AG09309 (cell line): ENCODE measurements around the gene ASTN2.
"Not testable (repeated sequence)": the region's sequence is repeated elsewhere in the genome, so short reads cannot be mapped to it uniquely, and the experiment has no call there.

ENCODE experiments used
- DNase-seq: peaks from one replicate; pipeline ENCODE4 v3.0.0-alpha.2; 2010; ENCODE audit warnings: low read depth
- H3K4me3 ChIP-seq: 2 replicates; pipeline ENCODE4 v1.5.1; 2011; ENCODE audit warnings: mild to moderate bottlenecking, low read depth, low read length, moderate library complexity; ENCODE audit not compliant: control insufficient read depth
- TF ChIP-seq, protein P1 (sequence below): IDR thresholded peaks from 2 replicates; pipeline ENCODE4 v1.5.1; 2011; ENCODE audit warnings: mild to moderate bottlenecking, low read depth, low read length, inconsistent platforms; ENCODE audit not compliant: insufficient read depth, control insufficient read depth; ENCODE audit errors: missing control alignments

ASTN2 gene

DNA sequence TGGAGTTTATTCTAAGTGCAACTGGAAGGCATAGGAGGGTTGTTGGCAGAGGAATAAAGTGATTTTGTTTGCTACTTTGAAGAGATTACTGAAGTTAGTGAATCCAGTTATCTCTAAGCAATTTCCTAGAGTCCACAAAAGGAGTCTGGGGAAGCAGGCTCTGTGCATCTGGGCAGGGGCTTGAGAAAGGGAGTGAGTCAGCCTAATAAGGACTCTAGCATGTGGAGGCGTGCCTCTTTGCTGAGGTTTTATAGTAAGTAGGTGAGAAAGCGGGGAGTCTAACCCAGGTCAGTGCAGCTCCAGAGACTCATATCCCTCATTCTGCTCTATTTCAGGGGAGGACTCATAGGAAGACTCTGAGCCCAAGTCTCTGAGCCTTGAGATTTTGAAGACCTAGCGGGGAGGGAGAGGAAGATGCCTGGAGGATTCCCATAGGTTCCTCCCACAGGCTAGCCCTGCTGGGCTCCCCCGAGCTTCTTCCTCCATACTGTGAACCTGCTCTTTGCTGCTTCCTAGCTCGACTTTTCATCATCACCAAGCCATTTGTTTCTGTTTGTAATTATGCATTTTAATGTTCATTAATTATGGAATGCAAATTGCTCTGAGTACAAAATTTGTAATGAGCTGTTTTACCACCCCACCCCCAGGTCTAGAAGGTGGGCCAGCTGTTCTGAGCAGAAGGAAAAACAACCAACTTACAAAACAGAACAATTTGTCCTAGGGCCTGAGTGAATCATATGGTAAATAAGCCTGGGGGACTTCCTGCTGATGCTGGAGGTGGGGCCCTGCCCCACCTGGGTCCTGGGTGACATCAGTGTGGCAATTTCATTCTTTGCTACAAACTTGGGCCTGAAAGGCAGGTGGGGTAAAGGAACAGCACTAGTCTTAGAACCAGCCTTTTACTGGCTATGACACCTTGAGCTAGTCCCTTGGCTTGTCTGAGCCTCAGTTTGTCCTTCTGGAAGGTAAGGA is 577.6 kb downstream of the ASTN2 start:
- H3K4me3 ChIP-seq = no peak overlapping the region
- no peak for DNase-seq
- TF ChIP-seq, protein P1, sequence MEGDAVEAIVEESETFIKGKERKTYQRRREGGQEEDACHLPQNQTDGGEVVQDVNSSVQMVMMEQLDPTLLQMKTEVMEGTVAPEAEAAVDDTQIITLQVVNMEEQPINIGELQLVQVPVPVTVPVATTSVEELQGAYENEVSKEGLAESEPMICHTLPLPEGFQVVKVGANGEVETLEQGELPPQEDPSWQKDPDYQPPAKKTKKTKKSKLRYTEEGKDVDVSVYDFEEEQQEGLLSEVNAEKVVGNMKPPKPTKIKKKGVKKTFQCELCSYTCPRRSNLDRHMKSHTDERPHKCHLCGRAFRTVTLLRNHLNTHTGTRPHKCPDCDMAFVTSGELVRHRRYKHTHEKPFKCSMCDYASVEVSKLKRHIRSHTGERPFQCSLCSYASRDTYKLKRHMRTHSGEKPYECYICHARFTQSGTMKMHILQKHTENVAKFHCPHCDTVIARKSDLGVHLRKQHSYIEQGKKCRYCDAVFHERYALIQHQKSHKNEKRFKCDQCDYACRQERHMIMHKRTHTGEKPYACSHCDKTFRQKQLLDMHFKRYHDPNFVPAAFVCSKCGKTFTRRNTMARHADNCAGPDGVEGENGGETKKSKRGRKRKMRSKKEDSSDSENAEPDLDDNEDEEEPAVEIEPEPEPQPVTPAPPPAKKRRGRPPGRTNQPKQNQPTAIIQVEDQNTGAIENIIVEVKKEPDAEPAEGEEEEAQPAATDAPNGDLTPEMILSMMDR = no peak

DNA sequence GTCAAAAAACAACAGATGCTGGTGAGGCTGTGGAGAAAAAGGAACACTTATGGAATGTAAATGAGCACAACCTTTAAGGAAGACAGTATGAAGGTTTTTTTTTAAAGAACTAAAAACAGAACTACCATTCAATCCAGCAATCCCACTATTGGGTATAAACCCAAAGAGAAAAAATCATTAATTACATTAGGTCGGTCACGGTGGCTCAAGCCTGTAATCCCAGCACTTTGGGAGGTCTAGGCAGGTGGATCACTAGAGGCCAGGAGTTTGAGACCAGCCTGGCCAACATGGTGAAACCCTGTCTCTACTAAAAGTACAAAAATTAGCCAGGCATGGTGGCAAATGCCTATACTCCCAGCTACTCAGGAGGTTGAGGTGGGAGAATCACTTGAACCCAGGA is 584.5 kb downstream of the ASTN2 start:
- not testable (repeated sequence) for H3K4me3 ChIP-seq, DNase-seq

DNA sequence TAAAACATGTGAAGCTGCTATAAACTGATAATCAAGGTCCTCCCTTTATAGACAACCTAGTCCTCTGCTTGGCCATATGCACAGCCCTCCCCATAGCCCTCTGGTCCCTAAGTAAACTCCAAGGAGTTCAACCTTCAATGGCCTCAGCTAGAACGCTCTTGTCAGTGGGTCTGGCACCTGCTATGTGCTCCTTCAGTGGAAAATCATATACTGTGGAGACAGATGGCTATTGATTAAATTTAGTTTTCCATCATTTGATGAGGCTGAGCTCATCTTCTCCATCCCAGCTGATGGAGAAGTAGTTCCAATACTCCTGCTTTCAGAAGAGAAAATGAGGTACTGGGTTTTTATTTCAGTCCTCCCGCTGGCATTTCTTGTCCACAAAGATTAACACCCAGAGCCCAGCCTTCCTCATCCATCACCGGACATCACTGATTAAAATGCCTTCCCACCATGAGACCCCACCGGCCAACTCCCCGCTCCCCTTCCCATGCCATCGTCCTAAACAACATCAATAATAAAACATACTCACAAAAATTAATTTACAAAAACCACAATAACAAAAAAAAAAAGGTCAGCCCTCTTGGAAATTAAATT is 593.1 kb downstream of the ASTN2 start:
- H3K4me3 ChIP-seq = no peak overlapping the region
- DNase-seq = no peak

DNA sequence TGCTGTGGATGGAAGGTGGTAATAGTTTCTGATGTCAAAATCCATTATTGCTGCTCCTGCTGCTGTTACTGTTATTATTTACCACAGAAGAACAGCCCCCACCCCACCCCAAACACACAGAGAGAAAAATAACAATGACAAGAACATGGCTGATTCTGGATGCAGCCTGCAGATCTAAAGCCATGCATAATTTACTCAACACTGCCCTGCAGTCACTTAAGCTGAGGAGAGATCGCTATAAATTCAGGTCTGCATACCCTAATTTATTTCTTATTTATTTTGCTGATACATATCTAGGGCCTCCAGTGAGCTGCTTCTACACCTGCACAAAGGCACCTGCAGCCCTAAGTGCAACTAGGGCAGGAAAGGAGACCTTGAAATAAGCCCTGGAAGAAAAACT is 595.7 kb downstream of the ASTN2 start:
- no peak overlapping the region for H3K4me3 ChIP-seq
- TF ChIP-seq, protein P1 = no peak
- no peak for DNase-seq

More for the DNA sequence above, 593.1 kb downstream of the ASTN2 start:
- TF ChIP-seq, protein P1 = no peak

DNA sequence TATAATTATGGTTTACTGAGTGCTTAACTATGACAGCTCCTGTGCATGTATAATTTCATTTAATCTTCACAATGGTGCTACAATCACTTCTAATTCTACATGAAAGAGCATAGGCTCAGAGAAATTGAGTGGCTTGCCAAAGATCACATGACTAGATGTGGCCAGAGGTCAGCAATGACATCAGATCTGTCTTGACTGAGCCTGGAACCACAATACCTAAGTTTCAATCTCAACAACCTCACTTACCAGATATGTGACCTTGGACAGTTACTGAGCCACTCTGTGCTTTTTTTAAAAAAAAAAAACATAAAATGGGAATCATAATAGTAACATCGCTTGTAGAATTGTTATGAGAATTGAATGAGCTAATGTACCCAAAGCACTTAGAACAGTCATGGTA is 597.1 kb downstream of the ASTN2 start:
- TF ChIP-seq, protein P1 = no peak
- no peak for DNase-seq
- H3K4me3 ChIP-seq = no peak overlapping the region

DNA sequence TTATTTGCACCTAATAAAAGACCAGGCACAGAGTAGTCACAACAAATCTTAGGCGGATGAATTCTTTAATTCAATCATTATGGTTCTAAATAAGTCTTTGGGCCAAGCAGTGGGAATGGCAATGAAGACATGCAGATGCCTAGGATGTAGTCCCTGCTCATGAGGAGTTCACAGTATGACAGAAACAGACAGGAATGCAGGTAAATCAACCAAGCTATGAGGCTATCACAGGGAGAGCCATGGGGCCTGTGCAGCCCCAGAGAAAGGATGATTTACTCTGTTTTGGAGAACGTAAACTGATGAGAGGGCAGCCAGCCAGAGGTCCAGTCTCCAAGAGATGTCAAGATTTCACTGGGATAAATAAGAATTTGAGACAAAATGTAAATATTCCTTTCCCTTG is 598.4 kb downstream of the ASTN2 start:
- no peak for DNase-seq
- TF ChIP-seq, protein P1 = no peak
- no peak overlapping the region for H3K4me3 ChIP-seq

DNA sequence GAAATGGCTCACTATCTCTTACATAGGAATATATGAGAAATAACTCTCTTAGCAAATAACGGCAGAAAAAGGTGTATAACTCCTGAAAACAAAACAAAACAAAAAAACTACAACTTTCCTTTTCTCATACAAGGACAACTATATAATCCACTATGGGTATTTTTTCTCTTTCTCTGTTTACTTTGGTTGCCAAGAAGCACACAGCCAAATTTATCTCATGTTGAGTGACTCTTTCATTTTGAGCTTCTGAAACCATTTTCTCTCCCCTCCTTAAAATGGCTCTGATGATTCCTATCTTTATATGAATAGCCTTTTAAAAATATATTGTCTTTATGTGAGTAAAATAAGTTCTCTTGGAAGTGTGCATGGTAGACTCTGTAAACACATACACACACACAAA is 599.0 kb downstream of the ASTN2 start:
- TF ChIP-seq, protein P1 = no peak
- DNase-seq = no peak
- no peak overlapping the region for H3K4me3 ChIP-seq
